ENCODE measurements around the gene IRF8.

DNA sequence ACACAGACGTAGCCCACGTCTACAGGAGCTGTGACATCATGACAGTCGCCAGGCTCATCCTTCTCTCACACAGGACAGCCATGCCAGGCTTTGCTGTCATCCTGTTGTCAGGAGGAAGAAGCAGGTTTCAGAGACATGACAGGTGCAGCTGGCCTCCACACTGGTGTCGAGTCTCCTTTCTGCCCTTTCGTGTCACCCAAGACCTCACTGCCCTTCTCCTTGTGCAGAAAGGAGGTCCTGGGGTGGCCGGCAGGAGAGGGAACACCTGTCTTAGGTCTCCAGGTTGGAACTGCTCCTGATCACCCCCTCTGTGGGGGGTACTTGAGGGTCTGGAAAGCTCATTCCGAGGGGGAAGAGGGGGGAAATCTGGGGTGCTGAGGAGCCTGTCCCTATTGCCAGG lies 41.6 kb upstream of the IRF8 start:
- TF ChIP-seq, protein P1, sequence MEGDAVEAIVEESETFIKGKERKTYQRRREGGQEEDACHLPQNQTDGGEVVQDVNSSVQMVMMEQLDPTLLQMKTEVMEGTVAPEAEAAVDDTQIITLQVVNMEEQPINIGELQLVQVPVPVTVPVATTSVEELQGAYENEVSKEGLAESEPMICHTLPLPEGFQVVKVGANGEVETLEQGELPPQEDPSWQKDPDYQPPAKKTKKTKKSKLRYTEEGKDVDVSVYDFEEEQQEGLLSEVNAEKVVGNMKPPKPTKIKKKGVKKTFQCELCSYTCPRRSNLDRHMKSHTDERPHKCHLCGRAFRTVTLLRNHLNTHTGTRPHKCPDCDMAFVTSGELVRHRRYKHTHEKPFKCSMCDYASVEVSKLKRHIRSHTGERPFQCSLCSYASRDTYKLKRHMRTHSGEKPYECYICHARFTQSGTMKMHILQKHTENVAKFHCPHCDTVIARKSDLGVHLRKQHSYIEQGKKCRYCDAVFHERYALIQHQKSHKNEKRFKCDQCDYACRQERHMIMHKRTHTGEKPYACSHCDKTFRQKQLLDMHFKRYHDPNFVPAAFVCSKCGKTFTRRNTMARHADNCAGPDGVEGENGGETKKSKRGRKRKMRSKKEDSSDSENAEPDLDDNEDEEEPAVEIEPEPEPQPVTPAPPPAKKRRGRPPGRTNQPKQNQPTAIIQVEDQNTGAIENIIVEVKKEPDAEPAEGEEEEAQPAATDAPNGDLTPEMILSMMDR (IDR thresholded peaks at IDR 0.05) = no peak
- TF ChIP-seq ZFX (IDR thresholded peaks at IDR 0.05; ENCODE audit: borderline replicate concordance) = no peak
